ENCODE data around the gene PTP4A1. TPM values are rescaled to one million over a fixed set of nuclear protein-coding genes. Genes with fewer than 3 reads are reported as not detected.

PTP4A1 gene
- polyA plus RNA-seq, 1 donor from 2014 or later: 57.6 TPM

GRCh38 chr6:63609231-63609630, 37.0 kb downstream of the PTP4A1 start:
- TF ChIP-seq CTCF (IDR thresholded peaks at IDR 0.05; ENCODE audit: poor library complexity, severe bottlenecking) (no peak), TAF1 (IDR thresholded peaks at IDR 0.05; ENCODE audit: low read depth) (no peak), RAD21 (conservative IDR thresholded peaks at IDR 0.05) (no peak), POLR2AphosphoS5 (IDR thresholded peaks at IDR 0.05) (no peak), EP300 (conservative IDR thresholded peaks at IDR 0.05; ENCODE audit: poor library complexity, severe bottlenecking) (no peak), MXI1 (conservative IDR thresholded peaks at IDR 0.05; ENCODE audit: poor library complexity, severe bottlenecking) (no peak), EZH2 (IDR thresholded peaks at IDR 0.05; ENCODE audit: borderline replicate concordance, insufficient read depth, low read length, poor library complexity, severe bottlenecking) (no peak), SMC3 (conservative IDR thresholded peaks at IDR 0.05; ENCODE audit: poor library complexity) (no peak), REST (IDR thresholded peaks at IDR 0.05; ENCODE audit: borderline replicate concordance) (no peak)

GRCh38 chr6:63610944-63611343, 38.7 kb downstream of the PTP4A1 start:
- H3K27me3 ChIP-seq (ENCODE audit: insufficient read depth, low read depth, low read length): no peaks in the 10 kb centered on the region
- no peaks in the 10 kb centered on the region for H3K9me3 ChIP-seq (ENCODE audit: low read length)
- H3K4me3 ChIP-seq (ENCODE audit: low read length): no peak overlapping the region
- TF ChIP-seq CTCF (IDR thresholded peaks at IDR 0.05; ENCODE audit: poor library complexity, severe bottlenecking) (no peak), REST (IDR thresholded peaks at IDR 0.05; ENCODE audit: borderline replicate concordance) (no peak), SMC3 (conservative IDR thresholded peaks at IDR 0.05; ENCODE audit: poor library complexity) (no peak), POLR2AphosphoS5 (IDR thresholded peaks at IDR 0.05) (no peak), TAF1 (IDR thresholded peaks at IDR 0.05; ENCODE audit: low read depth) (no peak), EZH2 (IDR thresholded peaks at IDR 0.05; ENCODE audit: borderline replicate concordance, insufficient read depth, low read length, poor library complexity, severe bottlenecking) (no peak), MXI1 (conservative IDR thresholded peaks at IDR 0.05; ENCODE audit: poor library complexity, severe bottlenecking) (no peak), EP300 (conservative IDR thresholded peaks at IDR 0.05; ENCODE audit: poor library complexity, severe bottlenecking) (no peak), RAD21 (conservative IDR thresholded peaks at IDR 0.05) (no peak)
- no peaks in the 10 kb centered on the region for H4K20me1 ChIP-seq (ENCODE audit: insufficient read depth)
- no peak overlapping the region for H3K9ac ChIP-seq (ENCODE audit: low read length)
- H3F3A ChIP-seq (ENCODE audit: insufficient read depth, low read length, poor library complexity, severe bottlenecking): no peaks in the 10 kb centered on the region
- H3K4me2 ChIP-seq (ENCODE audit: low read length): no peak overlapping the region
- H3K36me3 ChIP-seq (ENCODE audit: insufficient read depth, low read length): no peaks in the 10 kb centered on the region
- no peaks in the 10 kb centered on the region for H3K9me2 ChIP-seq (ENCODE audit: insufficient read depth, low read length)
- no peak overlapping the region for H3K27ac ChIP-seq (ENCODE audit: low read length)
- no peaks in the 10 kb centered on the region for H3K79me2 ChIP-seq (replicated peaks; ENCODE audit: insufficient read depth, low read length)
- H2AFZ ChIP-seq (ENCODE audit: low read depth, low read length): no peak overlapping the region

More at GRCh38 chr6:63609231-63609630, 37.0 kb downstream of the PTP4A1 start:
- Histone ChIP-seq H4K20me1 (ENCODE audit: insufficient read depth) (no peaks in the 10 kb centered on the region), H3K79me2 (replicated peaks; ENCODE audit: insufficient read depth, low read length) (no peaks in the 10 kb centered on the region), H3K9me3 (ENCODE audit: low read length) (no peaks in the 10 kb centered on the region), H3F3A (ENCODE audit: insufficient read depth, low read length, poor library complexity, severe bottlenecking) (no peaks in the 10 kb centered on the region), H3K27me3 (ENCODE audit: insufficient read depth, low read depth, low read length) (no peaks in the 10 kb centered on the region), H3K9ac (ENCODE audit: low read length) (no peak overlapping the region), H3K9me2 (ENCODE audit: insufficient read depth, low read length) (no peaks in the 10 kb centered on the region), H3K4me2 (ENCODE audit: low read length) (no peak overlapping the region), H3K27ac (ENCODE audit: low read length) (no peak overlapping the region), H3K4me3 (ENCODE audit: low read length) (no peak overlapping the region), H3K36me3 (ENCODE audit: insufficient read depth, low read length) (no peaks in the 10 kb centered on the region), H2AFZ (ENCODE audit: low read depth, low read length) (no peak overlapping the region)

All from neural cell (in vitro differentiated cells).